ENCODE data around the gene ZNF853. TPM values are rescaled to one million over a fixed set of nuclear protein-coding genes. Genes with fewer than 3 reads are reported as not detected.
A peak's percentile ranks its signal among the peaks of the same experiment; 100 is the strongest.
"Not testable (repeated sequence)": the region's sequence is repeated elsewhere in the genome, so short reads cannot be mapped to it uniquely, and the experiment has no call there.

Gene ZNF853
- total RNA-seq, 1 experiment from 2014 or later = 12.3 TPM

DNA sequence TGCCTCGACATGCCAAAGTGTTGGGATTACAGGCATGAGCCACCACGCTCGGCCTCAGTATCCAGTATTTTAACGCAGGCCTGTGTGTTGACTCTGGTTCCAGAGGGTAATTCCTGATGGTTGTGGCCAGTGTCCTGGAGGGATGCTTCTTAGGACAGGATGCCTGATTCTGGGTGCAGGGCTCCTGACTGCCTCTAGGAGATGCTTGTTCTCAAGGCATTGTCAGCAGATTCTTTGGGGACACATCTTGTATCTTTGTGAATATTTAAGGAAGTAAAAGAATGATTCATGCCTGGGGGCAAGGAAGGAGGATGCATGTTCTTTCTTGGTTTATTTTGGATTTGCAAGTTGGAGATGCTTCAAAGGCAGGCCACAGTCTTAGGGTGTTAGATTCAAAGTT, 36.0 kb upstream of the ZNF853 start:
- intact Hi-C loops (cut with micrococcal nuclease; ENCODE audit: unreplicated experiment) = loop anchor here (5.0 kb wide), 1 partner anchor 62 kb away; no protein-coding TSS in a partner anchor
- H3K4me1 Mint-ChIP-seq (ENCODE audit: low read depth, unreplicated experiment) = peaks cover 10% of the 10 kb centered on the region
- H3K9me3 ChIP-seq = no peaks in the 10 kb centered on the region
- no peaks in the 10 kb centered on the region; the same call in 1 of the 2 replicates for H3K36me3 ChIP-seq (ENCODE audit: control insufficient read depth, insufficient read depth, low read length)
- no peak for DNase-seq
- no peaks in the 10 kb centered on the region for H3K9me3 Mint-ChIP-seq (ENCODE audit: unreplicated experiment)
- ChIA-PET CTCF (no interaction called here), POLR2A (no interaction called here)
- peaks cover 44% of the 10 kb centered on the region for H3K36me3 Mint-ChIP-seq (ENCODE audit: insufficient read depth, unreplicated experiment)
- peak overlapping the region; percentile 96 for H3K27ac Mint-ChIP-seq (ENCODE audit: unreplicated experiment)
- BruUV-seq (replicated peaks) = no TSS peak
- H3K27me3 Mint-ChIP-seq (ENCODE audit: insufficient read depth, unreplicated experiment) = no peaks in the 10 kb centered on the region
- no peak overlapping the region for H3K4me3 ChIP-seq (ENCODE audit: low read depth, low read length)
- no peaks in the 10 kb centered on the region for H3K27me3 ChIP-seq (replicated peaks; ENCODE audit: control insufficient read depth, insufficient read depth, low read length)
- peak overlapping the region; percentile 92 for H3K4me3 Mint-ChIP-seq (ENCODE audit: unreplicated experiment)
- peaks cover 12% of the 10 kb centered on the region for H3K4me1 ChIP-seq
- TF ChIP-seq, protein P1, sequence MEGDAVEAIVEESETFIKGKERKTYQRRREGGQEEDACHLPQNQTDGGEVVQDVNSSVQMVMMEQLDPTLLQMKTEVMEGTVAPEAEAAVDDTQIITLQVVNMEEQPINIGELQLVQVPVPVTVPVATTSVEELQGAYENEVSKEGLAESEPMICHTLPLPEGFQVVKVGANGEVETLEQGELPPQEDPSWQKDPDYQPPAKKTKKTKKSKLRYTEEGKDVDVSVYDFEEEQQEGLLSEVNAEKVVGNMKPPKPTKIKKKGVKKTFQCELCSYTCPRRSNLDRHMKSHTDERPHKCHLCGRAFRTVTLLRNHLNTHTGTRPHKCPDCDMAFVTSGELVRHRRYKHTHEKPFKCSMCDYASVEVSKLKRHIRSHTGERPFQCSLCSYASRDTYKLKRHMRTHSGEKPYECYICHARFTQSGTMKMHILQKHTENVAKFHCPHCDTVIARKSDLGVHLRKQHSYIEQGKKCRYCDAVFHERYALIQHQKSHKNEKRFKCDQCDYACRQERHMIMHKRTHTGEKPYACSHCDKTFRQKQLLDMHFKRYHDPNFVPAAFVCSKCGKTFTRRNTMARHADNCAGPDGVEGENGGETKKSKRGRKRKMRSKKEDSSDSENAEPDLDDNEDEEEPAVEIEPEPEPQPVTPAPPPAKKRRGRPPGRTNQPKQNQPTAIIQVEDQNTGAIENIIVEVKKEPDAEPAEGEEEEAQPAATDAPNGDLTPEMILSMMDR (IDR thresholded peaks at IDR 0.05; ENCODE audit: insufficient read depth in 1 of 2, low read depth in 1 of 2, low read length in 1 of 2, severe bottlenecking in 1 of 2, unreplicated experiment in 1 of 2) = no peak

DNA sequence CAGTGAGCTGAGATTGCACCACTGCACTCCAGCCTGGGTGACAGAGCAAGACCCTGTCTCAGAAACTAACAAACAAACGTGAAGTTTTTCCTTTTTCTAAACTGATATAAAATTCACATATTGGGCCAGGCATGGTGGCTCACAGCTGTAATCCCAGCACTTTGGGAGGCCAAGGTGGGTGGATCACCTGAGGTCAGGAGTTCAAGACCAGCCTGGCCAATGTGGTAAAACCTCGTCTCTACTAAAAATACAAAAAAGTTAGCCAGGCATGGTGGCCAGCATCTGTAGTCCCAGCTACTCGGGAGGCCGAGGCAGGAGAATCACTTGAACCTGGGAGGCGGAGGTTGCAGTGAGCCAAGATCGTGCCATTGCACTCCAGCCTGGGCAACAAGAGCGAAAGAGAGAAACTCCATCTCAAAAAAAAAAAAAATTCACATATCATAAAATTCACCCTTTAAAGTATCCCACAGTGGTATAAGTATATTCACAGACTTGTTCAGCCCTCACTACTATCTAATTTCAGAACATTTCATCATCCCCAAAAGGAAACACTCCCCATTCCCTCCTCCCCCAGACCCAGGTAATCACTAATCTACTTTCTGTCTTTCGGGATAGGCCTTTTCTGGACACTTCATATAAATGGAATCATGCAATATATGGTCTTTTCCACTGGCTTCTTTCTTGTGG, 29.5 kb upstream of the ZNF853 start:
- DNase-seq; H3K4me1 Mint-ChIP-seq (ENCODE audit: low read depth, unreplicated experiment); POLR2A ChIA-PET; CTCF ChIA-PET; H3K9me3 Mint-ChIP-seq (ENCODE audit: unreplicated experiment); H3K9me3 ChIP-seq; BruUV-seq (replicated peaks); H3K27me3 Mint-ChIP-seq (ENCODE audit: insufficient read depth, unreplicated experiment); H3K4me3 Mint-ChIP-seq (ENCODE audit: unreplicated experiment); H3K27ac Mint-ChIP-seq (ENCODE audit: unreplicated experiment); H3K27me3 ChIP-seq (replicated peaks; ENCODE audit: control insufficient read depth, insufficient read depth, low read length); H3K4me1 ChIP-seq; H3K36me3 ChIP-seq (ENCODE audit: control insufficient read depth, insufficient read depth, low read length); H3K4me3 ChIP-seq (ENCODE audit: low read depth, low read length): not testable (repeated sequence)
- intact Hi-C loops (cut with micrococcal nuclease; ENCODE audit: unreplicated experiment) = loop anchor here (5.0 kb wide), 1 partner anchor 271 kb away; no protein-coding TSS in a partner anchor
- H3K36me3 Mint-ChIP-seq (ENCODE audit: insufficient read depth, unreplicated experiment) = peaks cover 60% of the 10 kb centered on the region

DNA sequence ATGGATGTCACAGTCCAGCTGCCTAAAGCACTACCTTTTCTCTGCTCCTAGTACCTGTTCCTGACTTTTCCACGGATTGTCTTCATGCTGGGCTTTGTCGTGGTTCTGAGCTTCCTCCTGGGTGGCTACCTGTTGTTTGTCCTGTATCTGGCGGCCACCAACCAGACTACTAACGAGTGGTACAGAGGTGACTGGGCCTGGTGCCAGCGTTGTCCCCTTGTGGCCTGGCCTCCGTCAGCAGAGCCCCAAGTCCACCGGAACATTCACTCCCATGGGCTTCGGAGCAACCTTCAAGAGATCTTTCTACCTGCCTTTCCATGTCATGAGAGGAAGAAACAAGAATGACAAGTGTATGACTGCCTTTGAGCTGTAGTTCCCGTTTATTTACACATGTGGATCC, 26.8 kb upstream of the ZNF853 start:
- Mint-ChIP-seq H3K4me3 (ENCODE audit: unreplicated experiment) (peak overlapping the region; percentile 77), H3K27ac (ENCODE audit: unreplicated experiment) (no peak overlapping the region), H3K36me3 (ENCODE audit: insufficient read depth, unreplicated experiment) (peaks cover 66% of the 10 kb centered on the region), H3K4me1 (ENCODE audit: low read depth, unreplicated experiment) (no peaks in the 10 kb centered on the region), H3K9me3 (ENCODE audit: unreplicated experiment) (no peaks in the 10 kb centered on the region), H3K27me3 (ENCODE audit: insufficient read depth, unreplicated experiment) (no peaks in the 10 kb centered on the region)
- no TSS peak for BruUV-seq (replicated peaks)
- no peak overlapping the region for H3K4me3 ChIP-seq (ENCODE audit: low read depth, low read length)
- no peaks in the 10 kb centered on the region; the same call in none of the 2 replicates for H3K36me3 ChIP-seq (ENCODE audit: control insufficient read depth, insufficient read depth, low read length)
- DNase-seq = no peak
- TF ChIP-seq, protein P1 (IDR thresholded peaks at IDR 0.05; ENCODE audit: insufficient read depth in 1 of 2, low read depth in 1 of 2, low read length in 1 of 2, severe bottlenecking in 1 of 2, unreplicated experiment in 1 of 2) = no peak
- H3K4me1 ChIP-seq = peaks cover 4% of the 10 kb centered on the region; the same call in 1 of the 2 replicates
- H3K27me3 ChIP-seq (replicated peaks; ENCODE audit: control insufficient read depth, insufficient read depth, low read length) = no peaks in the 10 kb centered on the region
- no peaks in the 10 kb centered on the region for H3K9me3 ChIP-seq
- ChIA-PET CTCF (interaction anchor here (0.6 to 2.9 kb wide), 2 partner anchors 32 to 73 kb away, joined by 3 to 10 read pairs; no protein-coding TSS in a partner anchor), POLR2A (no interaction called here)
- intact Hi-C loops (cut with micrococcal nuclease; ENCODE audit: unreplicated experiment) = loop anchor here (5.0 kb wide), 1 partner anchor 269 kb away; no protein-coding TSS in a partner anchor

All from Caco-2 (cell line).